Erythroblast (primary cell): Measurements from ENCODE around the gene CDH2.

Experiments used
- GATA1 ChIP-seq: IDR thresholded peaks from 2 replicates; pipeline ENCODE4 v1.6.1; 2011; ENCODE audit warnings: low read depth, mild to moderate bottlenecking, control low read depth, low read length, moderate library complexity
- POLR2A ChIP-seq: IDR thresholded peaks from 2 replicates; pipeline ENCODE4 v1.6.1; 2011; ENCODE audit warnings: mild to moderate bottlenecking, low read length

DNA sequence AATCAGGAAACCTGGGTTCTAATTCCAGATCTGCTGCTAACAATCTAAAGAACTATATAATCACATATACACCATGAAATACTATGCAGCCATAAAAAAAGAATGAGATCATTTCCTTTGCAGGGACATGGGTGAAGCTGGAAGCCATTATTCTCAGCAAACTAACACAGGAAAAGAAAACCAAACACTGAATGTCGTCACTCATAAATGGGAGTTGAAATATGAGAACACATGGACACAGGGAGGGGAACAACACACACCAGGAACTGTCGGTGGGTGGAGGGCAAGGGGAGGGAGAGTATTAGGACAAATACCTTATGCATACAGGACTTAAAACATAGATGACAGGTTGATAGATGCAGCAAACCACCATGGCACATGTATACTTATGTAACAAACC lies 33.2 kb downstream of the CDH2 start:
- TF ChIP-seq POLR2A: no peak
- TF ChIP-seq GATA1: no peak
